SK-N-SH (cell line): Measurements from ENCODE around the gene C1orf159. TPM values are rescaled to one million over a fixed set of nuclear protein-coding genes. Genes with fewer than 3 reads are reported as not detected.

ENCODE experiments used
- CTCF ChIA-PET: fragments of 300-600, 350-600 bp; formaldehyde crosslinking; extraction: SDS; loops from one replicate; lab custom pipeline; 2021; lab: Yijun Ruan, JAX
- POLR2A ChIA-PET: fragments of 350-600 bp; sonication (Branson Sonifier 250); formaldehyde crosslinking; extraction: SDS; loops from one replicate; lab custom pipeline; 2020; ENCODE audit warnings: antibody characterized with exemption, inconsistent platforms; lab: Yijun Ruan, JAX
- DNase-seq: peaks from one replicate; pipeline ENCODE4 v3.0.0; 2012
- H2AFZ ChIP-seq: fragments of 200-600 bp; sonication (generic); 2 replicates; pipeline ENCODE4 v1.8.1; 2016; ENCODE audit warnings: antibody characterized with exemption, mild to moderate bottlenecking, low read depth
- H3F3A ChIP-seq: fragments of 200-600 bp; sonication (generic); replicated peaks from 2 replicates; pipeline ENCODE3; 2016; ENCODE audit warnings: antibody characterized with exemption, mild to moderate bottlenecking; ENCODE audit not compliant: insufficient read depth
- H3K27ac ChIP-seq, 2 experiments: fragments of 200-500 bp in 1 of 2; fragments of 200-600 bp in 1 of 2; sonication (Bioruptor generic) in 1 of 2; sonication (generic), shearing (Covaris generic) in 1 of 2; 2 replicates each; pipeline versions ENCODE4 v1.5.1 to v1.6.1; 2014 to 2016; ENCODE audit warnings: low read depth in 2 of 2, inconsistent platforms in 1 of 2, low read length in 1 of 2, mild to moderate bottlenecking in 1 of 2, mixed read lengths in 1 of 2
- H3K27me3 ChIP-seq: fragments of 200-600 bp; sonication (generic), shearing (Covaris generic); 2 replicates; pipeline ENCODE4 v1.6.1; 2016; ENCODE audit warnings: mixed run types; ENCODE audit not compliant: insufficient read depth
- H3K36me3 ChIP-seq, 2 experiments: fragments of 200-500 bp in 1 of 2; fragments of 200-600 bp in 1 of 2; sonication (Bioruptor generic) in 1 of 2; sonication (generic) in 1 of 2; replicated peaks in 1 of 2; 2 replicates each; pipeline versions ENCODE3 to v1.5.1; 2014 to 2016; ENCODE audit warnings: low read length in 1 of 2, mild to moderate bottlenecking in 1 of 2; ENCODE audit not compliant: insufficient read depth in 2 of 2, control insufficient read depth in 1 of 2
- H3K4me1 ChIP-seq, 2 experiments: fragments of 200-500 bp in 1 of 2; fragments of 200-600 bp in 1 of 2; sonication (Bioruptor generic) in 1 of 2; sonication (generic), shearing (Covaris generic) in 1 of 2; 2 replicates each; pipeline versions ENCODE4 v1.5.1 to v1.6.1; 2014 to 2016; ENCODE audit warnings: low read depth in 1 of 2, low read length in 1 of 2, mixed run types in 1 of 2; ENCODE audit not compliant: insufficient read depth in 2 of 2, control insufficient read depth in 1 of 2
- H3K4me2 ChIP-seq: fragments of 200-600 bp; sonication (generic), shearing (Covaris generic); 2 replicates; pipeline ENCODE4 v1.6.1; 2017; ENCODE audit warnings: mixed run types
- H3K4me3 ChIP-seq, 2 experiments: fragments of 200-500 bp in 1 of 2; fragments of 200-600 bp in 1 of 2; sonication (Bioruptor generic) in 1 of 2; sonication (generic), shearing (Covaris generic) in 1 of 2; 2 replicates each; pipeline versions ENCODE4 v1.5.1 to v1.8.1; 2014 to 2016; ENCODE audit warnings: low read depth in 2 of 2, inconsistent platforms in 1 of 2, low read length in 1 of 2, mild to moderate bottlenecking in 1 of 2, mixed read lengths in 1 of 2, moderate library complexity in 1 of 2
- H3K79me2 ChIP-seq: fragments of 200-600 bp; sonication (generic); 2 replicates; pipeline ENCODE4 v1.8.1; 2017; ENCODE audit warnings: mild to moderate bottlenecking; ENCODE audit not compliant: insufficient read depth
- H3K9ac ChIP-seq: fragments of 200-600 bp; sonication (generic); 2 replicates; pipeline ENCODE4 v1.6.1; 2017; ENCODE audit warnings: mixed run types
- H3K9me2 ChIP-seq: fragments of 200-600 bp; sonication (generic); 2 replicates; pipeline ENCODE4 v1.6.1; 2017; ENCODE audit warnings: mixed run types
- H3K9me3 ChIP-seq: fragments of 200-600 bp; sonication (generic); 2 replicates; pipeline ENCODE4 v1.6.1; 2017; ENCODE audit warnings: mixed run types, mild to moderate bottlenecking, moderate library complexity
- H4K20me1 ChIP-seq: fragments of 200-600 bp; sonication (generic); 2 replicates; pipeline ENCODE4 v1.6.1; 2017; ENCODE audit warnings: mild to moderate bottlenecking, mixed run types; ENCODE audit not compliant: insufficient read depth
- EP300 ChIP-seq, 2 experiments: IDR thresholded peaks; 2 replicates each; pipeline versions ENCODE4 v1.4.0 to v1.6.1; 2012; ENCODE audit warnings: borderline replicate concordance in 1 of 2, low read depth in 1 of 2, low read length in 1 of 2
- FOSL2 ChIP-seq: IDR thresholded peaks from 2 replicates; pipeline ENCODE4 v1.4.0; 2012; ENCODE audit warnings: low read depth, mild to moderate bottlenecking, moderate library complexity, borderline replicate concordance
- FOXJ3 ChIP-seq: sonication (generic); formaldehyde crosslinking; IDR thresholded peaks from 2 replicates; pipeline ENCODE4 v1.5.1; 2020; ENCODE audit warnings: mild to moderate bottlenecking, missing genetic modification reagents
- FOXM1 ChIP-seq: IDR thresholded peaks from 2 replicates; pipeline ENCODE4 v1.4.0; 2012; ENCODE audit warnings: low read depth, mild to moderate bottlenecking
- GATA2 ChIP-seq: sonication (generic); formaldehyde crosslinking; IDR thresholded peaks from 2 replicates; pipeline ENCODE4 v1.5.0; 2020; ENCODE audit warnings: mild to moderate bottlenecking, missing genetic modification reagents
- IRF3 ChIP-seq: fragments of 150-350 bp; IDR thresholded peaks from 2 replicates; pipeline ENCODE4 v1.6.1; 2016; ENCODE audit warnings: mild to moderate bottlenecking, low read depth, low read length
- NFIC ChIP-seq: IDR thresholded peaks from 2 replicates; pipeline ENCODE4 v1.4.0; 2012; ENCODE audit warnings: borderline replicate concordance
- RAD21 ChIP-seq: IDR thresholded peaks from 2 replicates; pipeline ENCODE4 v1.6.1; 2012; ENCODE audit warnings: mild to moderate bottlenecking, low read length
- REST ChIP-seq: IDR thresholded peaks from 2 replicates; pipeline ENCODE4 v1.6.1; 2012; ENCODE audit warnings: mild to moderate bottlenecking, low read depth, low read length, moderate library complexity
- RFX5 ChIP-seq: IDR thresholded peaks from 2 replicates; pipeline ENCODE4 v1.6.1; 2012; ENCODE audit warnings: mild to moderate bottlenecking, improper control_type of control experiment, low read length
- SMC3 ChIP-seq: IDR thresholded peaks from 2 replicates; pipeline ENCODE4 v1.6.1; 2012; ENCODE audit warnings: low read depth, low read length, improper control_type of control experiment
- USF1 ChIP-seq: IDR thresholded peaks from 2 replicates; pipeline ENCODE4 v1.4.0; 2012; ENCODE audit warnings: low read depth, borderline replicate concordance
- USF2 ChIP-seq: fragments of 150-350 bp; IDR thresholded peaks from 2 replicates; pipeline ENCODE4 v1.6.1; 2017; ENCODE audit warnings: antibody characterized with exemption, low read length, low read depth, borderline replicate concordance
- WGBS: methylation state at CpG from one replicate; pipeline ENCODE4 v1.1.6; 2017; ENCODE audit warnings: low lambda C conversion rate; 5-methylcytosine and 5-hydroxymethylcytosine counted together
- polyA plus RNA-seq, 3 experiments: library from polyadenylated mRNA; depleted of rRNA; stranded (reverse); fragments of >200 nt; gene quantifications; 2 replicates each; pipeline ENCODE4 v1.2.3, GENCODE V29; 2012

Gene C1orf159
- polyA plus RNA-seq, 1 of the 3 experiments (the other 2 are of a cell fraction): 10.2 TPM

GRCh38 chr1:1054099-1054700 is 61.7 kb downstream of the C1orf159 start:
- no peaks in the 10 kb centered on the region; a peak in 1 of 4 replicates for H3K4me1 ChIP-seq
- no peaks in the 10 kb centered on the region for H3K79me2 ChIP-seq
- POLR2A ChIA-PET: no interaction called here
- H3K9me2 ChIP-seq: no peaks in the 10 kb centered on the region
- no peak for DNase-seq
- TF ChIP-seq SMC3 (no peak), USF2 (no peak), REST (no peak), EP300 (IDR thresholded peaks at IDR 0.05; ENCODE audit: borderline replicate concordance in 1 of 2, low read depth in 1 of 2, low read length in 1 of 2) (no peak), IRF3 (no peak), GATA2 (CRISPR knock-in tag) (no peak), NFIC (no peak), FOSL2 (no peak), USF1 (no peak), FOXM1 (no peak), RAD21 (no peak), FOXJ3 (CRISPR knock-in tag) (no peak), RFX5 (no peak)
- TF ChIP-seq, all 33 proteins: peak for 0
- peaks cover 10% of the 10 kb centered on the region; the same call in 1 of the 2 replicates for H3K27me3 ChIP-seq
- H3K27ac ChIP-seq: no peak overlapping the region
- CTCF ChIA-PET: interaction anchor here (2.2 kb wide), 1 partner anchor 21 kb away, joined by 8 read pairs; no protein-coding TSS in a partner anchor
- H4K20me1 ChIP-seq: no peaks in the 10 kb centered on the region
- no peaks in the 10 kb centered on the region for H3F3A ChIP-seq
- WGBS: 86% methylated on average over 7 of the region's 18 CpGs
- no peak overlapping the region for H3K9ac ChIP-seq
- H3K36me3 ChIP-seq: peaks cover 0 to 5% of the 10 kb centered on the region in 2 experiments
- no peak overlapping the region for H3K4me3 ChIP-seq
- H3K9me3 ChIP-seq: no peaks in the 10 kb centered on the region
- H2AFZ ChIP-seq: no peak overlapping the region
- no peak overlapping the region for H3K4me2 ChIP-seq
